GM12874 (cell line): Measurements from ENCODE around the gene SLC17A1.

ENCODE experiments used
- CTCF ChIP-seq: IDR thresholded peaks from 2 replicates; pipeline ENCODE4 v1.5.1; 2011; ENCODE audit warnings: low read depth, mild to moderate bottlenecking, control low read depth, low read length, moderate library complexity; ENCODE audit not compliant: insufficient read depth

The SLC17A1 gene

GRCh38 chr6:25832670-25833069, 818 bp upstream of the SLC17A1 start:
- no peak for TF ChIP-seq CTCF

GRCh38 chr6:25832307-25832662, 433 bp upstream of the SLC17A1 start:
- no peak for TF ChIP-seq CTCF

GRCh38 chr6:25830458-25830857, 1.4 kb downstream of the SLC17A1 start:
- TF ChIP-seq CTCF: no peak

GRCh38 chr6:25829375-25829774, 2.5 kb downstream of the SLC17A1 start:
- TF ChIP-seq CTCF: no peak

- no peak for TF ChIP-seq CTCF
These were observed 10.5 kb downstream of the SLC17A1 start for GRCh38 chr6:25821341-25821740.

GRCh38 chr6:25816252-25816651, 15.6 kb downstream of the SLC17A1 start:
- TF ChIP-seq CTCF: no peak

GRCh38 chr6:25815194-25815593, 16.7 kb downstream of the SLC17A1 start:
- no peak for TF ChIP-seq CTCF

- TF ChIP-seq CTCF: no peak
These were observed 27.0 kb downstream of the SLC17A1 start for GRCh38 chr6:25804804-25805203.
